Measurements from ENCODE around the gene PFN3.

- TF ChIP-seq CTCF (IDR thresholded peaks at IDR 0.05) (no peak), POLR2AphosphoS5 (IDR thresholded peaks at IDR 0.05; ENCODE audit: insufficient read depth in 1 of 2, low read depth in 1 of 2) (no peak), POLR2A (IDR thresholded peaks at IDR 0.05) (no peak)
Measured at GRCh38 chr5:177430972-177431316, 30.5 kb upstream of the PFN3 start.

Data from vagina (tissue), 2 donors.